AG04450 (cell line): Measurements from ENCODE around the gene MAPRE2. TPM values are rescaled to one million over a fixed set of nuclear protein-coding genes. Genes with fewer than 3 reads are reported as not detected.

Experiments used
- CTCF ChIA-PET: fragments of 300-600, 350-600 bp; formaldehyde crosslinking; extraction: SDS; loops from one replicate; lab custom pipeline; 2022; ENCODE audit warnings: antibody characterized with exemption, inconsistent platforms; lab: Charles Lee
- POLR2A ChIA-PET: fragments of 350-600 bp; formaldehyde crosslinking; extraction: SDS; loops from one replicate; lab custom pipeline; 2021; ENCODE audit warnings: antibody characterized with exemption, inconsistent platforms; lab: Yijun Ruan, JAX
- DNase-seq: peaks from one replicate; pipeline ENCODE4 v3.0.0-alpha.2; 2011; ENCODE audit warnings: low read depth, low spot score
- H3K27ac ChIP-seq: one replicate; pipeline ENCODE4 v1.5.1; 2012; ENCODE audit warnings: low read depth, low read length, control low read depth
- H3K27me3 ChIP-seq: one replicate; pipeline ENCODE4 v1.6.0; 2012; ENCODE audit warnings: low read length; ENCODE audit not compliant: control insufficient read depth, insufficient read depth
- H3K4me3 ChIP-seq: 2 replicates; pipeline ENCODE4 v1.5.1; 2011; ENCODE audit warnings: mild to moderate bottlenecking, low read depth, low read length, control low read depth
- H3K9me3 ChIP-seq: 2 replicates; pipeline ENCODE4 v1.5.1; 2012; ENCODE audit warnings: low read length; ENCODE audit not compliant: control insufficient read depth, insufficient read depth
- polyA plus RNA-seq: library from polyadenylated mRNA; depleted of rRNA; stranded (reverse); fragments of >200 nt; gene quantifications from 2 replicates; pipeline ENCODE4 v1.2.3, GENCODE V29; 2011
- TF ChIP-seq, protein P1 (sequence below): IDR thresholded peaks from 2 replicates; pipeline ENCODE4 v1.5.1; 2011; ENCODE audit warnings: low read depth, low read length, control low read depth, inconsistent platforms

The MAPRE2 gene
- polyA plus RNA-seq, 1 experiment = 48.8 TPM

GRCh38 chr18:35136885-35137284 is 95.7 kb downstream of the MAPRE2 start:
- ChIA-PET CTCF (interaction anchor here (0.8 to 1.9 kb wide), 4 partner anchors 10 to 272 kb away, joined by 4 to 5 read pairs (median 4); no protein-coding TSS in a partner anchor), POLR2A (no interaction called here)
- no peak overlapping the region for H3K4me3 ChIP-seq
- no peak overlapping the region for H3K27ac ChIP-seq
- no peak for DNase-seq
- no peaks in the 10 kb centered on the region for H3K9me3 ChIP-seq
- no peaks in the 10 kb centered on the region for H3K27me3 ChIP-seq
- TF ChIP-seq, protein P1, sequence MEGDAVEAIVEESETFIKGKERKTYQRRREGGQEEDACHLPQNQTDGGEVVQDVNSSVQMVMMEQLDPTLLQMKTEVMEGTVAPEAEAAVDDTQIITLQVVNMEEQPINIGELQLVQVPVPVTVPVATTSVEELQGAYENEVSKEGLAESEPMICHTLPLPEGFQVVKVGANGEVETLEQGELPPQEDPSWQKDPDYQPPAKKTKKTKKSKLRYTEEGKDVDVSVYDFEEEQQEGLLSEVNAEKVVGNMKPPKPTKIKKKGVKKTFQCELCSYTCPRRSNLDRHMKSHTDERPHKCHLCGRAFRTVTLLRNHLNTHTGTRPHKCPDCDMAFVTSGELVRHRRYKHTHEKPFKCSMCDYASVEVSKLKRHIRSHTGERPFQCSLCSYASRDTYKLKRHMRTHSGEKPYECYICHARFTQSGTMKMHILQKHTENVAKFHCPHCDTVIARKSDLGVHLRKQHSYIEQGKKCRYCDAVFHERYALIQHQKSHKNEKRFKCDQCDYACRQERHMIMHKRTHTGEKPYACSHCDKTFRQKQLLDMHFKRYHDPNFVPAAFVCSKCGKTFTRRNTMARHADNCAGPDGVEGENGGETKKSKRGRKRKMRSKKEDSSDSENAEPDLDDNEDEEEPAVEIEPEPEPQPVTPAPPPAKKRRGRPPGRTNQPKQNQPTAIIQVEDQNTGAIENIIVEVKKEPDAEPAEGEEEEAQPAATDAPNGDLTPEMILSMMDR = no peak

DNA sequence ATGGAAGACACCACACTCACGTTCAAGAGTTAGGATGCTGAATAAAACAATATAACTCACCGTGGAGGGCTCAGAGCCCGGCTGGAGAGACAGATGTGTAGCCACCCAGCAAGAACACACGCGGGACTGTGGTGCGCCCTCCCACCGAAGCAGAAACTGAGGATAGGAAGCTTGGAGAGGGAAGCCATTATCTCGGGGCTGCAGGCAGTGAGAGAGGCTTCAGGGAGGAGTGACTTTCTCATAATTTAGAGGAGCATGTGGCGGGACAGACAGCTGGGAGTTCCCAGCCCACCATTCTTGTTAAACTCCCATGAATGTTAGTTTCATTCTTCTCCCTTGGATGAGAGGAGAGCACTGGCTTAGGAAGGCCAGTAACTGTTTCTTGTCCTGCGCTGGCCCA is 96.4 kb downstream of the MAPRE2 start:
- DNase-seq = no peak
- Histone ChIP-seq H3K9me3 (no peaks in the 10 kb centered on the region), H3K27me3 (no peaks in the 10 kb centered on the region), H3K27ac (no peak overlapping the region), H3K4me3 (no peak overlapping the region)
- ChIA-PET CTCF (interaction anchor here (1.4 to 1.9 kb wide), 3 partner anchors 10 to 271 kb away, joined by 4 to 5 read pairs (median 4); no protein-coding TSS in a partner anchor), POLR2A (no interaction called here)
- TF ChIP-seq, protein P1 = no peak

DNA sequence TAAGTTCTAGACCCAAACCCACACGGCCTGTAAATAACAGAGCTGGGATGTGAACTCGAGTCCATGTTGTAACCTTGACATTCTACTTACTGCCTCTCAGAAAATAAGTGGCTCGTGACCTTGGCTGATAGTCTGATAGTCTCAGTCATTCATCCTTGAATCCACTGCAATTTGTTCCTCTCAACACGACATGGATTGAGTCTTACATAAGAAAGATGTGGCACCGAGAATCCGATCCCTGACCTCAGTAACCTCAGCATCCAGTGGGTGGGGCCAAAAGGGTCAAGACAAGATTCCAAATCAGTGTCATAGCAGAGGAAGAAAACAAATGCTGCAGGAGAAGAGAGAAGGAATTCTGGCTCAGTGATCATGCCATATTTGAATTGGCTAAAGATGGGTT is 97.6 kb downstream of the MAPRE2 start:
- Histone ChIP-seq H3K9me3 (no peaks in the 10 kb centered on the region), H3K27ac (no peak overlapping the region), H3K4me3 (no peak overlapping the region), H3K27me3 (no peaks in the 10 kb centered on the region)
- CTCF ChIA-PET = interaction anchor here (1.9 kb wide), 1 partner anchor 272 kb away, joined by 5 read pairs; no protein-coding TSS in a partner anchor
- POLR2A ChIA-PET = no interaction called here
- TF ChIP-seq, protein P1 = no peak
- DNase-seq = no peak

DNA sequence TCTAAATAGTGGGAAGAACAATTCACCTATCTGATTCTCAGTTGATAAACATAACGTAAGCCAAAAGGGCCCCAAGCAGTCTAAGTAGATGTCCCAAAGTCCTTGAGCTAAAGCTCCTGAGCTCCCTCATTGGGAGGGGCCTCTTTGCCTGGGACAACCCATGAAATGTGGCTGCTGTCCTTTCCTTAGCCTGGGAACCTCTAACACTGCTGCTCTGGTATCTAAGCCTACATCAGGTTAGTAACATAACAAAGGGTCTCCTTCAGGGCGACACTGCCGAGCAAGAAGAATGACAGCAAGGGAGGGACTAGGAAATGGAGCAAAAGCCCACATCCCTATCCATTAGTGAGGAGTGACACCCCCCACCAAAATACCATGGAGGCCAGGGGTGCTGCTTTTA is 98.3 kb downstream of the MAPRE2 start:
- Histone ChIP-seq H3K27me3 (no peaks in the 10 kb centered on the region), H3K4me3 (no peak overlapping the region), H3K9me3 (no peaks in the 10 kb centered on the region), H3K27ac (no peak overlapping the region)
- TF ChIP-seq, protein P1 = no peak
- CTCF ChIA-PET = no interaction called here
- no peak for DNase-seq
- POLR2A ChIA-PET = no interaction called here

- TF ChIP-seq, protein P1 = no peak
- no peak for DNase-seq
- Histone ChIP-seq H3K9me3 (no peaks in the 10 kb centered on the region), H3K27ac (no peak overlapping the region), H3K4me3 (no peak overlapping the region), H3K27me3 (no peaks in the 10 kb centered on the region)
- POLR2A ChIA-PET = no interaction called here
- CTCF ChIA-PET = interaction anchor here (1.3 to 5.3 kb wide), 3 partner anchors 14 to 275 kb away, joined by 5 to 164 read pairs (median 61); no protein-coding TSS in a partner anchor
Measured at GRCh38 chr18:35141077-35141476, 99.9 kb downstream of the MAPRE2 start.
